Measurements from ENCODE around the gene SKA2. TPM values are rescaled to one million over a fixed set of nuclear protein-coding genes. Genes with fewer than 3 reads are reported as not detected.

Gene SKA2
- total and polyA plus RNA-seq, 9 of the 15 experiments (the other 6 are each of a cell fraction or from before 2014, with no cell fraction given): 58.1 to 183 (median 133) TPM

DNA sequence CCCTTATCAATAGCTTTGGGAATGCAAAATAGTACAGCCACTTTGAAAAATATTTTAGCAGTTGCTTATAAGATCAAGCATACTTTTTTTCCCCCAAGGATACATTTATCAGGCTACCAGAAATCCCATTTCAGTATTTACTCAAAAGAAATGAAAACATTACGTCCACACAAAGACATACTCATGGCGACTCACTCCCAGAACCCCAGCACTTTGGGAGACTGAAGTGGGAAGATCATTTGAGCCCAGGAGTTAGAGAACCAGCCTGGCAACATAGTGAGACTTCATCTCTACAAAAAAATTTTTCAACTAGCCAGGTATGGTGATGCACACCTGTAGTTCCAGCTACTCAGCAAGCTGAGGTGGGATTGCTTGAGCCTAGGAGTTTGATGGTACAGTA, 5.9 kb downstream of the SKA2 start:
- CTCF ChIA-PET (ENCODE audit: low intra/inter-chr PET ratio): no interaction called here
- TF ChIP-seq CEBPG (CRISPR knock-in tag; IDR thresholded peaks at IDR 0.05) (no peak), CEBPG (tag; conservative IDR thresholded peaks at IDR 0.05 in 1 of 2, IDR thresholded peaks at IDR 0.05 in 1 of 2) (no peak), PRMT5 (CRISPR knock-in tag; IDR thresholded peaks at IDR 0.05) (no peak), ZNF408 (CRISPR knock-in tag; IDR thresholded peaks at IDR 0.05; ENCODE audit: low read depth) (no peak), NONO (IDR thresholded peaks at IDR 0.05; ENCODE audit: low read depth in 2 of 2, low read length in 1 of 2) (no peak), ZNF263 (CRISPR knock-in tag; IDR thresholded peaks at IDR 0.05; ENCODE audit: borderline replicate concordance) (no peak), ZNF707 (CRISPR knock-in tag; conservative IDR thresholded peaks at IDR 0.05) (no peak), KAT8 (IDR thresholded peaks at IDR 0.05; ENCODE audit: low read depth) (no peak), DACH1 (IDR thresholded peaks at IDR 0.05; ENCODE audit: partially characterized antibody) (no peak)
- TF ChIP-seq, protein P1, sequence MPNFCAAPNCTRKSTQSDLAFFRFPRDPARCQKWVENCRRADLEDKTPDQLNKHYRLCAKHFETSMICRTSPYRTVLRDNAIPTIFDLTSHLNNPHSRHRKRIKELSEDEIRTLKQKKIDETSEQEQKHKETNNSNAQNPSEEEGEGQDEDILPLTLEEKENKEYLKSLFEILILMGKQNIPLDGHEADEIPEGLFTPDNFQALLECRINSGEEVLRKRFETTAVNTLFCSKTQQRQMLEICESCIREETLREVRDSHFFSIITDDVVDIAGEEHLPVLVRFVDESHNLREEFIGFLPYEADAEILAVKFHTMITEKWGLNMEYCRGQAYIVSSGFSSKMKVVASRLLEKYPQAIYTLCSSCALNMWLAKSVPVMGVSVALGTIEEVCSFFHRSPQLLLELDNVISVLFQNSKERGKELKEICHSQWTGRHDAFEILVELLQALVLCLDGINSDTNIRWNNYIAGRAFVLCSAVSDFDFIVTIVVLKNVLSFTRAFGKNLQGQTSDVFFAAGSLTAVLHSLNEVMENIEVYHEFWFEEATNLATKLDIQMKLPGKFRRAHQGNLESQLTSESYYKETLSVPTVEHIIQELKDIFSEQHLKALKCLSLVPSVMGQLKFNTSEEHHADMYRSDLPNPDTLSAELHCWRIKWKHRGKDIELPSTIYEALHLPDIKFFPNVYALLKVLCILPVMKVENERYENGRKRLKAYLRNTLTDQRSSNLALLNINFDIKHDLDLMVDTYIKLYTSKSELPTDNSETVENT (CRISPR knock-in tag; IDR thresholded peaks at IDR 0.05): no peak
- no TSS peak for BruUV-seq (replicated peaks)
- H3K36me3 ChIP-seq (ENCODE audit: control insufficient read depth, insufficient read depth, low read length): peaks cover 34% of the 10 kb centered on the region; the same call in 2 of the 3 replicates
- FAIRE-seq: no peak
- ATAC-seq: no peak
- intact Hi-C loops (cut with micrococcal nuclease) (no loop called here), in situ Hi-C loops (cut with MboI) (no loop called here)
- no peaks in the 10 kb centered on the region for H3K9me3 ChIP-seq (replicated peaks; ENCODE audit: control insufficient read depth, insufficient read depth, low read depth, low read length)
- H3K27ac ChIP-seq (ENCODE audit: extremely low read depth, low read depth, low read length): no peak overlapping the region
- peaks cover 8 to 14% of the 10 kb centered on the region in 2 experiments; a peak in 4 of 5 replicates for H3K4me1 ChIP-seq (replicated peaks in 1 of 2; ENCODE audit: control insufficient read depth in 2 of 2, insufficient read depth in 2 of 2, low read length in 2 of 2)
- DNase-seq (ENCODE audit: extremely low read depth in 1 of 4, low spot score in 3 of 4): no peak
- no peaks in the 10 kb centered on the region for H4K20me1 ChIP-seq (replicated peaks; ENCODE audit: control insufficient read depth, insufficient read depth, low read length)
- no peak overlapping the region for H3K4me3 ChIP-seq
- H3K27me3 ChIP-seq (ENCODE audit: control insufficient read depth in 2 of 2, insufficient read depth in 2 of 2, low read length in 2 of 2): no peaks in the 10 kb centered on the region
- no peak overlapping the region for H2AFZ ChIP-seq (ENCODE audit: low read depth, low read length)
- H3K79me2 ChIP-seq (ENCODE audit: control insufficient read depth, insufficient read depth, low read length): peaks cover 100% of the 10 kb centered on the region
- WGBS (ENCODE audit: insufficient coverage, low coverage, missing lambda C conversion rate): 100% methylated on average over 2 of the region's 2 CpGs
- H3K9ac ChIP-seq (ENCODE audit: insufficient read depth in 1 of 2, low read depth in 2 of 2, low read length in 2 of 2): no peak overlapping the region
- no peak overlapping the region for H3K4me2 ChIP-seq (ENCODE audit: insufficient read depth, low read length)
- POLR2A ChIA-PET: interaction anchor here (0.6 to 1.4 kb wide), 2 partner anchors 10 to 490 kb away, joined by 3 read pairs; no protein-coding TSS in a partner anchor
- no peaks in the 10 kb centered on the region for H3K9me1 ChIP-seq (ENCODE audit: control insufficient read depth, insufficient read depth, low read length)

Data from K562 (cell line).